PC-3 (cell line): ENCODE results near the gene VEGFC. TPM values are rescaled to one million over a fixed set of nuclear protein-coding genes. Genes with fewer than 3 reads are reported as not detected.

Experiments
- ATAC-seq: fragments of 200-7000 bp; cut with Tn5 transposase; 2 replicates; pipeline ENCODE4 v1.9.1; 2020; ENCODE audit warnings: mild to moderate bottlenecking, moderate library complexity
- BruUV-seq: library from RNA; stranded (reverse); fragments of 400-500 nt; replicated peaks from 2 replicates; lab custom pipeline; 2021; lab: Mats Ljungman, UMichigan
- CTCF ChIA-PET: fragments of 300-600 bp; sonication (Branson Sonifier 250); formaldehyde crosslinking; loops from one replicate; lab custom pipeline; 2022; ENCODE audit warnings: antibody characterized with exemption; lab: Charles Lee
- POLR2A ChIA-PET: fragments of 300-600 bp; sonication (Branson Sonifier 250); formaldehyde crosslinking; loops from one replicate; lab custom pipeline; 2022; ENCODE audit warnings: antibody characterized with exemption; ENCODE audit not compliant: unreplicated experiment; lab: Charles Lee
- DNase-seq: peaks from one replicate; pipeline ENCODE4 v3.0.0-alpha.2; 2015
- H2AFZ ChIP-seq: fragments of 300-600 bp; sonication (generic); 2 replicates; pipeline ENCODE4 v1.6.0; 2016; ENCODE audit warnings: antibody characterized with exemption, low read length
- H3F3A ChIP-seq: fragments of 300-600 bp; sonication (generic); one replicate; pipeline ENCODE4 v1.6.0; 2017; ENCODE audit warnings: antibody characterized with exemption, low read length, control low read depth, mild to moderate bottlenecking; ENCODE audit not compliant: unreplicated experiment
- H3K27ac ChIP-seq: fragments of 300-600 bp; sonication (generic); 2 replicates; pipeline ENCODE4 v1.5.1; 2016; ENCODE audit warnings: mild to moderate bottlenecking, low read length
- H3K27me3 ChIP-seq: fragments of 300-600 bp; sonication (generic); 2 replicates; pipeline ENCODE4 v1.6.1; 2016; ENCODE audit warnings: low read length, mixed read lengths
- H3K36me3 ChIP-seq: fragments of 300-600 bp; sonication (generic); 2 replicates; pipeline ENCODE4 v1.6.1; 2016; ENCODE audit warnings: low read depth, mixed run types, low read length, mixed read lengths
- H3K4me1 ChIP-seq: fragments of 300-600 bp; sonication (generic); 2 replicates; pipeline ENCODE4 v1.5.1; 2016; ENCODE audit warnings: low read length; ENCODE audit not compliant: insufficient read depth
- H3K4me2 ChIP-seq: fragments of 300-600 bp; sonication (generic); 2 replicates; pipeline ENCODE4 v1.6.0; 2016; ENCODE audit warnings: low read length
- H3K4me3 ChIP-seq: fragments of 300-600 bp; sonication (generic); 2 replicates; pipeline ENCODE4 v1.5.1; 2016; ENCODE audit warnings: mild to moderate bottlenecking, low read length, mixed read lengths
- H3K79me2 ChIP-seq: fragments of 300-600 bp; sonication (generic); 2 replicates; pipeline ENCODE4 v1.6.1; 2017; ENCODE audit warnings: low read length, mixed read lengths
- H3K9ac ChIP-seq: fragments of 300-600 bp; sonication (generic); 2 replicates; pipeline ENCODE4 v1.6.0; 2016; ENCODE audit warnings: mild to moderate bottlenecking, low read length
- H3K9me2 ChIP-seq: fragments of 300-600 bp; sonication (generic); replicated peaks from 2 replicates; pipeline ENCODE4 v1.6.1; 2016; ENCODE audit warnings: mixed run types, low read length, mixed read lengths
- H3K9me3 ChIP-seq: fragments of 300-600 bp; sonication (generic); 2 replicates; pipeline ENCODE4 v1.6.1; 2016; ENCODE audit warnings: low read length, mixed read lengths
- H4K20me1 ChIP-seq: fragments of 300-600 bp; sonication (generic); 2 replicates; pipeline ENCODE4 v1.6.1; 2016; ENCODE audit warnings: low read length, mixed read lengths
- EZH2 ChIP-seq: fragments of 300-600 bp; sonication (generic); IDR thresholded peaks from one replicate; pipeline ENCODE4 v1.6.1; 2017; ENCODE audit warnings: antibody characterized with exemption, mild to moderate bottlenecking, low read length; ENCODE audit not compliant: unreplicated experiment
- EZH2phosphoT487 ChIP-seq: fragments of 300-600 bp; sonication (generic); IDR thresholded peaks from 2 replicates; pipeline ENCODE4 v1.6.1; 2018; ENCODE audit warnings: mild to moderate bottlenecking, antibody characterized with exemption, low read length, borderline replicate concordance
- intact Hi-C: fragments of 100-400 bp; cut with micrococcal nuclease; formaldehyde crosslinking; loops from 2 replicates; pipeline ENCODE4 v1.9.0; 2023
- total RNA-seq: library from RNA; depleted of rRNA; stranded (reverse); fragments of >200 nt; gene quantifications from 2 replicates; pipeline ENCODE4 v1.2.3, GENCODE V29; 2014
- TF ChIP-seq, protein P1 (sequence below): fragments of 300-600 bp; sonication (generic); conservative IDR thresholded peaks from 2 replicates; pipeline ENCODE4 v1.5.1; 2017; ENCODE audit warnings: antibody characterized with exemption, low read depth, mild to moderate bottlenecking, low read length

VEGFC gene
- total RNA-seq, 1 experiment from 2014 or later: 36.6 TPM

GRCh38 chr4:176718881-176719280, 73.8 kb downstream of the VEGFC start:
- Histone ChIP-seq H3K27me3 (no peaks in the 10 kb centered on the region), H3K9me3 (no peaks in the 10 kb centered on the region), H3K36me3 (peaks cover 36% of the 10 kb centered on the region), H3K9me2 (no peaks in the 10 kb centered on the region), H3F3A (no peaks in the 10 kb centered on the region), H3K79me2 (0 out of 2 replicates have a peak, but pooled peaks cover 5% of the 10 kb centered on the region), H3K9ac (no peak overlapping the region), H4K20me1 (no peaks in the 10 kb centered on the region), H3K4me1 (no peaks in the 10 kb centered on the region), H3K4me2 (no peak overlapping the region), H2AFZ (no peak overlapping the region), H3K27ac (no peak overlapping the region), H3K4me3 (no peak overlapping the region)
- ChIA-PET CTCF (no interaction called here), POLR2A (no interaction called here)
- BruUV-seq: no TSS peak
- DNase-seq: no peak
- ATAC-seq: no peak
- TF ChIP-seq, protein P1, sequence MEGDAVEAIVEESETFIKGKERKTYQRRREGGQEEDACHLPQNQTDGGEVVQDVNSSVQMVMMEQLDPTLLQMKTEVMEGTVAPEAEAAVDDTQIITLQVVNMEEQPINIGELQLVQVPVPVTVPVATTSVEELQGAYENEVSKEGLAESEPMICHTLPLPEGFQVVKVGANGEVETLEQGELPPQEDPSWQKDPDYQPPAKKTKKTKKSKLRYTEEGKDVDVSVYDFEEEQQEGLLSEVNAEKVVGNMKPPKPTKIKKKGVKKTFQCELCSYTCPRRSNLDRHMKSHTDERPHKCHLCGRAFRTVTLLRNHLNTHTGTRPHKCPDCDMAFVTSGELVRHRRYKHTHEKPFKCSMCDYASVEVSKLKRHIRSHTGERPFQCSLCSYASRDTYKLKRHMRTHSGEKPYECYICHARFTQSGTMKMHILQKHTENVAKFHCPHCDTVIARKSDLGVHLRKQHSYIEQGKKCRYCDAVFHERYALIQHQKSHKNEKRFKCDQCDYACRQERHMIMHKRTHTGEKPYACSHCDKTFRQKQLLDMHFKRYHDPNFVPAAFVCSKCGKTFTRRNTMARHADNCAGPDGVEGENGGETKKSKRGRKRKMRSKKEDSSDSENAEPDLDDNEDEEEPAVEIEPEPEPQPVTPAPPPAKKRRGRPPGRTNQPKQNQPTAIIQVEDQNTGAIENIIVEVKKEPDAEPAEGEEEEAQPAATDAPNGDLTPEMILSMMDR: no peak
- TF ChIP-seq EZH2phosphoT487 (no peak), EZH2 (no peak)
- intact Hi-C loops: no loop called here

DNA sequence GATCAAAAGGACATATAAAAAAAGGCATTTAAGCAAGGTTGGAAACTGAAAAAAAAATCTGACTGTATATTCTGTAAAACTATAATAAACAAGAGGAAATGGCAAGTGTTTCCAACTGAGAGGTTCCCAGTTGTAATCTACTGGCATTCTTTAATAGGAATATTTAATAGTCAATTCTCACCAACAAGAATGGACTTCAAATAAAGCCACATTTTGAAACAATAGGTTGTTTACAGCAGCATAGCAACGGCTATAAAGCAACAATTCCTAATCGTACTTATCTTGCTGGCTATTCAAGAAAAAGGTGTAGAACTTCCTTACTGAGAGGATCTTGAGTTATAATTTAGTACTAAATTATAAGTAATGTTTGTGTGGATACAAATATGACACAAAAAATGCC, 75.5 kb downstream of the VEGFC start:
- TF ChIP-seq, protein P1: no peak
- TF ChIP-seq EZH2phosphoT487 (no peak), EZH2 (no peak)
- Histone ChIP-seq H3K79me2 (0 out of 2 replicates have a peak, but pooled peaks cover 5% of the 10 kb centered on the region), H3K27me3 (no peaks in the 10 kb centered on the region), H3F3A (no peaks in the 10 kb centered on the region), H3K9me2 (no peaks in the 10 kb centered on the region), H3K9ac (no peak overlapping the region), H3K4me2 (no peak overlapping the region), H3K4me3 (no peak overlapping the region), H2AFZ (no peak overlapping the region), H3K4me1 (no peaks in the 10 kb centered on the region), H3K36me3 (peaks cover 36% of the 10 kb centered on the region), H3K27ac (no peak overlapping the region), H4K20me1 (no peaks in the 10 kb centered on the region), H3K9me3 (no peaks in the 10 kb centered on the region)
- intact Hi-C loops: no loop called here
- DNase-seq (no peak), ATAC-seq (no peak)
- CTCF ChIA-PET: no interaction called here
- BruUV-seq: no TSS peak
- POLR2A ChIA-PET: no interaction called here

- ChIA-PET POLR2A (interaction anchor here (0.6 kb wide), 1 partner anchor 27 kb away, joined by 3 read pairs; no protein-coding TSS in a partner anchor), CTCF (no interaction called here)
- Histone ChIP-seq H3K4me3 (no peak overlapping the region), H3K9me3 (no peaks in the 10 kb centered on the region), H3K4me1 (peaks cover 20% of the 10 kb centered on the region), H3K79me2 (no peaks in the 10 kb centered on the region; the same call in 1 of the 2 replicates), H3K9me2 (no peaks in the 10 kb centered on the region), H3F3A (peaks cover 8% of the 10 kb centered on the region), H3K36me3 (peaks cover 24% of the 10 kb centered on the region; the same call in 1 of the 2 replicates), H3K4me2 (peak overlapping the region; percentile 15; the same call in 1 of the 2 replicates), H3K27me3 (no peaks in the 10 kb centered on the region), H3K9ac (peak overlapping the region; percentile 20; the same call in 1 of the 2 replicates), H2AFZ (no peak overlapping the region), H4K20me1 (no peaks in the 10 kb centered on the region), H3K27ac (peak overlapping the region; percentile 74)
- ATAC-seq (peak; percentile 41), DNase-seq (no peak)
- BruUV-seq: no TSS peak
- intact Hi-C loops: no loop called here
- TF ChIP-seq, protein P1: no peak
Measured at GRCh38 chr4:176709417-176709816, 83.3 kb downstream of the VEGFC start.
